Measurements from ENCODE around the gene SCG5. TPM values are rescaled to one million over a fixed set of nuclear protein-coding genes. Genes with fewer than 3 reads are reported as not detected.

Gene SCG5
- total and polyA plus RNA-seq, 10 of the 15 experiments (the other 5 are each of a cell fraction or from before 2014, with no cell fraction given), result 0.13 to 0.62 (median 0.48) TPM

DNA sequence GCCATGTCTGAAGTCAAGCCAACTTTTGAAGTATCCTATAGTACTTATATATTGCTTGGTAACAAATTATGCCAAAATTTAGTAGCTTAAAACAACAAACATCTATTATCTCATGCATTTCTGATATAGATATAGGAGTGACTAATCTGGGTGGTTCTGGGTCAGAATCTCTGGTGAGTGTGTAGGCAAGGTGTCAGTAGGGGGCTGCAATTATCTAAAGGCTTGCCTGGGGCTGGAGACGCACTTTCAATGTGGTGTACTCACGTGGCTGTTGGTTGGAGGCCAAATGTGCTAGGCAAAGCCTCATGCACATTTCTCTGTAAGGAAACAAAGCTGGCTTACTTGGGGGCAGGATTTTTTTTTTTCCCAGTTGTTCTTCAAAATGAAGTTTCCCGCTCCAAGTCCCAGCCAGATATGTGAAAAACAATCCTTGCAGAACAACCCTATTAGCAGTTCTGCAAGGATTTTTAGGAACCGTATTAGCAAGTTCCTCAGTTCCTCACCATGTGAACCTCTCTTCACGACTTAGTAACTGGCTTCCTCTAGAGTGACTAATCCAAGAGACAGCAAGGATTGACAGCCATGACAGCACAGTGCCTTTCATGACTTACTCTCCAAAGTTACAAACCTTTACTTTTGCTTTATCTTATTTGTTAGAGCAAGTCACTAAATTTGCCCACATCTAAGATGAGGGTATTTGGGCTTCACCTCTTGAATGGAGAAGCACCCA, 102.1 kb downstream of the SCG5 start (continued):
- TF ChIP-seq, protein P1, sequence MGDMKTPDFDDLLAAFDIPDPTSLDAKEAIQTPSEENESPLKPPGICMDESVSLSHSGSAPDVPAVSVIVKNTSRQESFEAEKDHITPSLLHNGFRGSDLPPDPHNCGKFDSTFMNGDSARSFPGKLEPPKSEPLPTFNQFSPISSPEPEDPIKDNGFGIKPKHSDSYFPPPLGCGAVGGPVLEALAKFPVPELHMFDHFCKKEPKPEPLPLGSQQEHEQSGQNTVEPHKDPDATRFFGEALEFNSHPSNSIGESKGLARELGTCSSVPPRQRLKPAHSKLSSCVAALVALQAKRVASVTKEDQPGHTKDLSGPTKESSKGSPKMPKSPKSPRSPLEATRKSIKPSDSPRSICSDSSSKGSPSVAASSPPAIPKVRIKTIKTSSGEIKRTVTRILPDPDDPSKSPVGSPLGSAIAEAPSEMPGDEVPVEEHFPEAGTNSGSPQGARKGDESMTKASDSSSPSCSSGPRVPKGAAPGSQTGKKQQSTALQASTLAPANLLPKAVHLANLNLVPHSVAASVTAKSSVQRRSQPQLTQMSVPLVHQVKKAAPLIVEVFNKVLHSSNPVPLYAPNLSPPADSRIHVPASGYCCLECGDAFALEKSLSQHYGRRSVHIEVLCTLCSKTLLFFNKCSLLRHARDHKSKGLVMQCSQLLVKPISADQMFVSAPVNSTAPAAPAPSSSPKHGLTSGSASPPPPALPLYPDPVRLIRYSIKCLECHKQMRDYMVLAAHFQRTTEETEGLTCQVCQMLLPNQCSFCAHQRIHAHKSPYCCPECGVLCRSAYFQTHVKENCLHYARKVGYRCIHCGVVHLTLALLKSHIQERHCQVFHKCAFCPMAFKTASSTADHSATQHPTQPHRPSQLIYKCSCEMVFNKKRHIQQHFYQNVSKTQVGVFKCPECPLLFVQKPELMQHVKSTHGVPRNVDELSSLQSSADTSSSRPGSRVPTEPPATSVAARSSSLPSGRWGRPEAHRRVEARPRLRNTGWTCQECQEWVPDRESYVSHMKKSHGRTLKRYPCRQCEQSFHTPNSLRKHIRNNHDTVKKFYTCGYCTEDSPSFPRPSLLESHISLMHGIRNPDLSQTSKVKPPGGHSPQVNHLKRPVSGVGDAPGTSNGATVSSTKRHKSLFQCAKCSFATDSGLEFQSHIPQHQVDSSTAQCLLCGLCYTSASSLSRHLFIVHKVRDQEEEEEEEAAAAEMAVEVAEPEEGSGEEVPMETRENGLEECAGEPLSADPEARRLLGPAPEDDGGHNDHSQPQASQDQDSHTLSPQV (IDR thresholded peaks at IDR 0.05), result no peak
- no peak for TF ChIP-seq MEF2B (IDR thresholded peaks at IDR 0.05; ENCODE audit: partially characterized antibody, poor library complexity, severe bottlenecking)
- no peak for TF ChIP-seq WRNIP1 (IDR thresholded peaks at IDR 0.05; ENCODE audit: borderline replicate concordance, low read depth, low read length)
- no peak for TF ChIP-seq SIX5 (IDR thresholded peaks at IDR 0.05; ENCODE audit: low read depth, low read length, severe bottlenecking)
- no peak for TF ChIP-seq LARP7 (IDR thresholded peaks at IDR 0.05)
- no peak for TF ChIP-seq MYC (IDR thresholded peaks at IDR 0.05; ENCODE audit: insufficient read depth, insufficient read length, insufficient replicate concordance, low read length, severe bottlenecking)
- TF ChIP-seq ZBED1 (IDR thresholded peaks at IDR 0.05; ENCODE audit: borderline replicate concordance), result no peak
